Ishikawa (cell line): Measurements from ENCODE around the gene MRE11.

Experiments used
- CEBPB ChIP-seq: IDR thresholded peaks from 2 replicates; pipeline ENCODE4 v1.6.1; 2012
- CREB1 ChIP-seq: IDR thresholded peaks from 2 replicates; pipeline ENCODE4 v1.6.1; 2012; ENCODE audit warnings: low read depth
- EGR1 ChIP-seq: IDR thresholded peaks from 2 replicates; pipeline ENCODE4 v1.6.1; 2012
- EP300 ChIP-seq: IDR thresholded peaks from 2 replicates; pipeline ENCODE4 v1.6.1; 2012; ENCODE audit warnings: borderline replicate concordance
- FOXM1 ChIP-seq: IDR thresholded peaks from 2 replicates; pipeline ENCODE4 v1.6.1; 2012; ENCODE audit warnings: low read depth, borderline replicate concordance
- MAX ChIP-seq: IDR thresholded peaks from 2 replicates; pipeline ENCODE4 v1.6.1; 2012
- NFIC ChIP-seq: IDR thresholded peaks from 2 replicates; pipeline ENCODE4 v1.6.1; 2012
- RAD21 ChIP-seq: IDR thresholded peaks from 2 replicates; pipeline ENCODE4 v1.6.1; 2012; ENCODE audit warnings: low read depth
- REST ChIP-seq: IDR thresholded peaks from 2 replicates; pipeline ENCODE4 v1.6.1; 2012; ENCODE audit warnings: low read depth, mild to moderate bottlenecking
- TAF1 ChIP-seq: IDR thresholded peaks from 2 replicates; pipeline ENCODE4 v1.6.1; 2012; ENCODE audit warnings: low read depth, mild to moderate bottlenecking
- TCF12 ChIP-seq: IDR thresholded peaks from 2 replicates; pipeline ENCODE4 v1.6.1; 2012; ENCODE audit warnings: low read depth
- TEAD4 ChIP-seq: IDR thresholded peaks from 2 replicates; pipeline ENCODE4 v1.6.1; 2012
- USF1 ChIP-seq: IDR thresholded peaks from 2 replicates; pipeline ENCODE4 v1.6.1; 2012
- YY1 ChIP-seq: IDR thresholded peaks from 2 replicates; pipeline ENCODE4 v1.6.1; 2012; ENCODE audit warnings: low read depth
- ZBTB7A ChIP-seq: IDR thresholded peaks from 2 replicates; pipeline ENCODE4 v1.6.1; 2012; ENCODE audit warnings: low read depth

MRE11 gene

GRCh38 chr11:94533696-94534630, 40.3 kb upstream of the MRE11 start:
- TF ChIP-seq TCF12 (no peak), EP300 (no peak), EGR1 (no peak), TEAD4 (no peak), MAX (no peak), CREB1 (no peak), FOXM1 (no peak), NFIC (no peak), TAF1 (no peak), YY1 (no peak)

- TF ChIP-seq RAD21 (no peak), TAF1 (no peak), MAX (no peak), EGR1 (no peak), CEBPB (no peak), NFIC (no peak), EP300 (no peak), TCF12 (no peak), REST (no peak), USF1 (no peak), YY1 (no peak), CREB1 (no peak), ZBTB7A (no peak), TEAD4 (no peak)
Observed at GRCh38 chr11:94533206-94533605, 39.6 kb upstream of the MRE11 start.

GRCh38 chr11:94532211-94532610, 38.6 kb upstream of the MRE11 start:
- TF ChIP-seq NFIC = no peak
- TF ChIP-seq ZBTB7A = no peak
- no peak for TF ChIP-seq REST
- no peak for TF ChIP-seq YY1
- TF ChIP-seq RAD21 = no peak
- no peak for TF ChIP-seq FOXM1
- TF ChIP-seq USF1 = no peak

GRCh38 chr11:94528551-94528950, 34.9 kb upstream of the MRE11 start:
- TF ChIP-seq YY1 (no peak), CEBPB (no peak), TCF12 (no peak), CREB1 (no peak), ZBTB7A (no peak), TEAD4 (no peak), NFIC (no peak), TAF1 (no peak)

GRCh38 chr11:94526645-94527438, 33.2 kb upstream of the MRE11 start:
- no peak for TF ChIP-seq FOXM1
- TF ChIP-seq CEBPB = peak; percentile 59; the same call in 1 of the 2 replicates
- TF ChIP-seq ZBTB7A = no peak
- no peak for TF ChIP-seq TAF1
- no peak for TF ChIP-seq RAD21
- no peak for TF ChIP-seq MAX
